ENCODE data around the gene NID2. TPM values are rescaled to one million over a fixed set of nuclear protein-coding genes. Genes with fewer than 3 reads are reported as not detected.

Gene NID2
- total RNA-seq, 1 experiment from 2014 or later: 9.5 TPM

- no peaks in the 10 kb centered on the region for H3K27me3 Mint-ChIP-seq (ENCODE audit: insufficient read depth, unreplicated experiment)
- CTCF ChIA-PET: interaction anchor here (0.6 to 1.2 kb wide), 3 partner anchors 23 to 509 kb away, joined by 4 to 7 read pairs (median 6); no protein-coding TSS in a partner anchor
- no peaks in the 10 kb centered on the region for H3K9me3 Mint-ChIP-seq (ENCODE audit: unreplicated experiment)
- no peak overlapping the region for H3K27ac Mint-ChIP-seq (ENCODE audit: unreplicated experiment)
- no peak for TF ChIP-seq CTCF (IDR thresholded peaks at IDR 0.05; ENCODE audit: insufficient read depth in 1 of 2, low read depth in 1 of 2, low read length in 1 of 2, severe bottlenecking in 1 of 2, unreplicated experiment in 1 of 2)
- H3K36me3 ChIP-seq (ENCODE audit: control insufficient read depth, insufficient read depth, low read length): no peaks in the 10 kb centered on the region
- POLR2A ChIA-PET: no interaction called here
- H3K4me3 Mint-ChIP-seq (ENCODE audit: unreplicated experiment): no peak overlapping the region
- no TSS peak for BruUV-seq (replicated peaks)
- peaks cover 6% of the 10 kb centered on the region for H3K4me1 ChIP-seq
- no peaks in the 10 kb centered on the region for H3K27me3 ChIP-seq (replicated peaks; ENCODE audit: control insufficient read depth, insufficient read depth, low read length)
- DNase-seq: no peak
- H3K4me3 ChIP-seq (ENCODE audit: low read depth, low read length): no peak overlapping the region
- H3K4me1 Mint-ChIP-seq (ENCODE audit: low read depth, unreplicated experiment): peaks cover 13% of the 10 kb centered on the region
- intact Hi-C loops (cut with micrococcal nuclease; ENCODE audit: unreplicated experiment): no loop called here
- H3K36me3 Mint-ChIP-seq (ENCODE audit: insufficient read depth, unreplicated experiment): no peaks in the 10 kb centered on the region
- no peaks in the 10 kb centered on the region for H3K9me3 ChIP-seq
Observed at GRCh38 chr14:52044791-52045522, 23.9 kb downstream of the NID2 start.

GRCh38 chr14:52043690-52044089, 25.2 kb downstream of the NID2 start:
- H3K27me3 ChIP-seq (replicated peaks; ENCODE audit: control insufficient read depth, insufficient read depth, low read length): no peaks in the 10 kb centered on the region
- Mint-ChIP-seq H3K4me3 (ENCODE audit: unreplicated experiment) (no peak overlapping the region), H3K27ac (ENCODE audit: unreplicated experiment) (no peak overlapping the region), H3K36me3 (ENCODE audit: insufficient read depth, unreplicated experiment) (no peaks in the 10 kb centered on the region), H3K27me3 (ENCODE audit: insufficient read depth, unreplicated experiment) (no peaks in the 10 kb centered on the region), H3K4me1 (ENCODE audit: low read depth, unreplicated experiment) (peaks cover 9% of the 10 kb centered on the region), H3K9me3 (ENCODE audit: unreplicated experiment) (no peaks in the 10 kb centered on the region)
- no TSS peak for BruUV-seq (replicated peaks)
- CTCF ChIA-PET: interaction anchor here (1.0 to 1.2 kb wide), 3 partner anchors 25 to 46 kb away, joined by 3 to 7 read pairs (median 6); partner anchors contain the start of gene NID2
- H3K4me3 ChIP-seq (ENCODE audit: low read depth, low read length): no peak overlapping the region
- POLR2A ChIA-PET: no interaction called here
- TF ChIP-seq CTCF (IDR thresholded peaks at IDR 0.05; ENCODE audit: insufficient read depth in 1 of 2, low read depth in 1 of 2, low read length in 1 of 2, severe bottlenecking in 1 of 2, unreplicated experiment in 1 of 2): peak; percentile 56 to 68
- DNase-seq: peak; percentile 50 to 59
- H3K4me1 ChIP-seq: no peaks in the 10 kb centered on the region
- intact Hi-C loops (cut with micrococcal nuclease; ENCODE audit: unreplicated experiment): loop anchor here (1.0 kb wide), 1 partner anchor 88 kb away; no protein-coding TSS in a partner anchor
- no peaks in the 10 kb centered on the region for H3K36me3 ChIP-seq (ENCODE audit: control insufficient read depth, insufficient read depth, low read length)
- H3K9me3 ChIP-seq: no peaks in the 10 kb centered on the region

- Mint-ChIP-seq H3K4me3 (ENCODE audit: unreplicated experiment) (no peak overlapping the region), H3K27ac (ENCODE audit: unreplicated experiment) (no peak overlapping the region), H3K9me3 (ENCODE audit: unreplicated experiment) (no peaks in the 10 kb centered on the region), H3K27me3 (ENCODE audit: insufficient read depth, unreplicated experiment) (no peaks in the 10 kb centered on the region), H3K36me3 (ENCODE audit: insufficient read depth, unreplicated experiment) (no peaks in the 10 kb centered on the region), H3K4me1 (ENCODE audit: low read depth, unreplicated experiment) (peaks cover 9% of the 10 kb centered on the region)
- H3K4me3 ChIP-seq (ENCODE audit: low read depth, low read length): no peak overlapping the region
- H3K9me3 ChIP-seq: no peaks in the 10 kb centered on the region
- no peaks in the 10 kb centered on the region for H3K4me1 ChIP-seq
- POLR2A ChIA-PET: no interaction called here
- no peaks in the 10 kb centered on the region for H3K27me3 ChIP-seq (replicated peaks; ENCODE audit: control insufficient read depth, insufficient read depth, low read length)
- CTCF ChIA-PET: interaction anchor here (1.2 kb wide), 1 partner anchor 47 kb away, joined by 3 read pairs; no protein-coding TSS in a partner anchor
- intact Hi-C loops (cut with micrococcal nuclease; ENCODE audit: unreplicated experiment): loop anchor here (1.0 kb wide), 1 partner anchor 89 kb away; no protein-coding TSS in a partner anchor
- BruUV-seq (replicated peaks): no TSS peak
- no peaks in the 10 kb centered on the region for H3K36me3 ChIP-seq (ENCODE audit: control insufficient read depth, insufficient read depth, low read length)
- no peak for DNase-seq
- TF ChIP-seq CTCF (IDR thresholded peaks at IDR 0.05; ENCODE audit: insufficient read depth in 1 of 2, low read depth in 1 of 2, low read length in 1 of 2, severe bottlenecking in 1 of 2, unreplicated experiment in 1 of 2): no peak
Observed at GRCh38 chr14:52042371-52043289, 26.2 kb downstream of the NID2 start.

Data from Caco-2 (cell line).